Spleen (tissue), 11 donors: ENCODE measurements around the gene PLXNB2. TPM values are rescaled to one million over a fixed set of nuclear protein-coding genes. Genes with fewer than 3 reads are reported as not detected.

Source experiments
- DNase-seq: peaks from one replicate; pipeline ENCODE4 v3.0.0-alpha.2; 2020
- H3K27ac ChIP-seq, 8 donors: fragments of 200-600 bp; sonication (generic) in 7 of 8; 1 replicate in 4 of 8; 2 replicates in 4 of 8; pipeline versions ENCODE4 v1.5.0 to v1.8.0; 2016 to 2021; ENCODE audit warnings: inconsistent platforms in 4 of 8, mild to moderate bottlenecking in 4 of 8, moderate library complexity in 1 of 8
- H3K27me3 ChIP-seq, 7 donors: fragments of 200-600 bp; sonication (generic) in 6 of 7; replicated peaks in 1 of 7; 1 replicate in 4 of 7; 2 replicates in 3 of 7; pipeline versions ENCODE4 v1.5.0 to v1.8.0; 2016 to 2021; ENCODE audit warnings: inconsistent platforms in 3 of 7, mild to moderate bottlenecking in 1 of 7
- H3K36me3 ChIP-seq, 6 donors: fragments of 200-600 bp; sonication (generic) in 5 of 6; 1 replicate in 4 of 6; 2 replicates in 2 of 6; pipeline versions ENCODE4 v1.5.0 to v1.8.0; 2016 to 2021; ENCODE audit warnings: inconsistent platforms in 2 of 6
- H3K4me1 ChIP-seq, 6 donors: fragments of 200-600 bp; sonication (generic) in 5 of 6; 1 replicate in 3 of 6; 2 replicates in 3 of 6; pipeline versions ENCODE4 v1.5.0 to v1.8.0; 2016 to 2021; ENCODE audit warnings: inconsistent platforms in 3 of 6
- H3K4me3 ChIP-seq, 8 donors: fragments of 200-600 bp; sonication (generic) in 7 of 8; 1 replicate in 4 of 8; 2 replicates in 4 of 8; pipeline versions ENCODE4 v1.5.0 to v1.8.0; 2016 to 2021; ENCODE audit warnings: inconsistent platforms in 4 of 8, mild to moderate bottlenecking in 4 of 8, moderate library complexity in 2 of 8
- H3K9me3 ChIP-seq, 8 donors: fragments of 200-600 bp; sonication (generic) in 7 of 8; 1 replicate in 4 of 8; 2 replicates in 4 of 8; pipeline versions ENCODE4 v1.5.0 to v1.8.0; 2016 to 2021; ENCODE audit warnings: inconsistent platforms in 4 of 8
- CTCF ChIP-seq, 11 experiments: fragments of 200-600 bp in 7 of 11; fragments of 450-650 bp in 4 of 11; sonication (generic) in 4 of 11; IDR thresholded peaks in 8 of 11; conservative IDR thresholded peaks in 3 of 11; 1 replicate in 7 of 11; 2 replicates in 4 of 11; pipeline versions ENCODE4 v1.4.0 to v1.8.0; 2016 to 2021; ENCODE audit warnings: antibody characterized with exemption in 11 of 11, inconsistent platforms in 4 of 11, mild to moderate bottlenecking in 1 of 11
- POLR2A ChIP-seq, 3 donors: fragments of 450-650 bp; IDR thresholded peaks; one replicate each; pipeline ENCODE4 v1.5.1; 2017; ENCODE audit warnings: antibody characterized with exemption in 3 of 3, mild to moderate bottlenecking in 1 of 3
- POLR2AphosphoS5 ChIP-seq, 3 donors: sonication (generic); formaldehyde crosslinking; IDR thresholded peaks; one replicate each; pipeline ENCODE4 v1.5.1; 2017; ENCODE audit warnings: antibody characterized with exemption in 3 of 3
- WGBS, 5 donors: extraction: QIAGEN DNeasy Blood & Tissue Kit in 3 of 5; methylation state at CpG; one replicate each; pipeline versions ENCODE4 v1.1.5 to v1.1.7; 2013 to 2018; 5-methylcytosine and 5-hydroxymethylcytosine counted together
- intact Hi-C: fragments of 100-400 bp; cut with DNase I; formaldehyde crosslinking; loops from one replicate; pipeline ENCODE4 v1.15.0; 2023; ENCODE audit warnings: low total_unique reads
- polyA plus RNA-seq, 3 donors: library from polyadenylated mRNA; stranded (reverse); fragments of 200-250 nt; gene quantifications; one replicate each; pipeline ENCODE4 v1.2.1, GENCODE V29; 2013
- total RNA-seq, 7 donors: library from RNA; depleted of rRNA in 3 of 7; stranded (reverse); fragments of >200 nt in 3 of 7; fragmentation: NEBNext Ultra II Directional in 4 of 7; extraction: Animal tissue kit (Norgen Biotek cat#: 25700) in 4 of 7; gene quantifications; one replicate each; pipeline versions ENCODE4 v1.1.0 to v1.2.1, GENCODE V29; 2016 to 2021
- donor health status: healthy with polysubstance abuse.
- donor health status: DM: no; HTN: no; CAD: no; lungs with moderate emphysema.
- donor health status: DM: no; HTN: no; CAD: no.
- donor health status: Bipolar disorder and iron deficiency.
- donor health status: healthy.
- donor health status: DM: no; HTN: no; CAD: no.
- donor health status: DM: yes; HTN: yes; CAD: no.

PLXNB2 gene
- total and polyA plus RNA-seq, 10 donors, result 41.9 to 382 (median 242) TPM

- H3K4me3 ChIP-seq, result no peak overlapping the region
- WGBS, 5 donors, result 86 to 93% (median 91%) methylated on average over 20 to 47 of the region's 47 CpGs
- no peak for DNase-seq
- H3K36me3 ChIP-seq, result peaks cover 0 to 97% (median 74%) of the 10 kb centered on the region in 6 donors
- peak overlapping the region in 1 of 8 donors; percentile 62 for H3K27ac ChIP-seq
- no peaks in the 10 kb centered on the region for H3K27me3 ChIP-seq
- TF ChIP-seq POLR2A (IDR thresholded peaks at IDR 0.05) (no peak), POLR2AphosphoS5 (IDR thresholded peaks at IDR 0.05) (peak in 2 of 3 donors; percentile 9 to 42), CTCF (IDR thresholded peaks at IDR 0.05 in 8 of 11, conservative IDR thresholded peaks at IDR 0.05 in 3 of 11) (no peak)
- H3K4me1 ChIP-seq, result peaks cover 0 to 47% (median 26%) of the 10 kb centered on the region in 6 donors
- intact Hi-C loops, result no loop called here
- H3K9me3 ChIP-seq, result no peaks in the 10 kb centered on the region
Observed at GRCh38 chr22:50280708-50281383, 26.6 kb downstream of the PLXNB2 start.

DNA sequence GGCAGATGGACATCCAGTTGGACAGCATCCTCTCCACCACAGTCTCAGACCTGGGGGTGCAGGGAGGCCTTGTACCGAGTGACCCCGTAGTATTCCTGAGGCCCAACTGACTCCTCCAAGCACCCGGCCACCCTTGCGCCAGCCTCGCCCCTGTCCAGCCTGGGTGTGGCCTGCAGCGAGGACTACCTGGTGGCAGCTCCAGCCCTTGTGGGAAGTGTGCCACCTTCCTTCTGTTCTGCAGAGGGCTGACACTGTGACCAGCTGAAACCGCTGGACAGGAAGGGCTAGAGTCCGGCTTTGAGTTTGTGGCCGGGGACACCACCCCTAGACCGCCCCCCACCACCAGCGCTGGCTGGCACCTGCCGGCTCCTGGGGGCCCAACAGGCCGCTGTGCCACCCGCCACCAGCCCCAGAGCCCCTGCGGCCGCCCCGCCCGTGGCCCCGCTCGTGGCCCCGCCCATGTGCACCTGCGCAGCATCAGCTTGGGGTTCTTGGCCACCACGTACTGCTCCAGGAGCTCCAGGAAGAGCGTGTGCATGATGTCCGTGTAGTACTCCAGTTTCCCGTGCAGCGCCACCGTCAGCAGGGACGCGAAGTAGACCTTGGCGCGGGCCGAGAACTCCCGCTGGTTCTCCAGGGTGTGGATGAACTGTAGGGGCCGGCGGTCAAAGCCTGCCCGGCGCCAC, 27.3 kb downstream of the PLXNB2 start:
- Histone ChIP-seq H3K4me1 (peaks cover 0 to 52% (median 30%) of the 10 kb centered on the region in 6 donors), H3K4me3 (no peak overlapping the region), H3K27me3 (no peaks in the 10 kb centered on the region), H3K9me3 (no peaks in the 10 kb centered on the region), H3K27ac (peak overlapping the region in 1 of 8 donors; percentile 30), H3K36me3 (peaks cover 0 to 99% (median 77%) of the 10 kb centered on the region in 6 donors)
- DNase-seq, result no peak
- TF ChIP-seq POLR2A (IDR thresholded peaks at IDR 0.05), result no peak
- no peak for TF ChIP-seq CTCF (IDR thresholded peaks at IDR 0.05 in 8 of 11, conservative IDR thresholded peaks at IDR 0.05 in 3 of 11)
- TF ChIP-seq POLR2AphosphoS5 (IDR thresholded peaks at IDR 0.05), result peak in 1 of 3 donors; percentile 27
- WGBS, 5 donors, result 88 to 97% (median 93%) methylated on average over 22 to 38 of the region's 38 CpGs
- intact Hi-C loops, result no loop called here

GRCh38 chr22:50278956-50279619, 28.4 kb downstream of the PLXNB2 start:
- peak in 2 of 3 donors; percentile 6 to 38 for TF ChIP-seq POLR2AphosphoS5 (IDR thresholded peaks at IDR 0.05)
- TF ChIP-seq CTCF (IDR thresholded peaks at IDR 0.05 in 8 of 11, conservative IDR thresholded peaks at IDR 0.05 in 3 of 11), result no peak
- Histone ChIP-seq H3K36me3 (peaks cover 0 to 97% (median 77%) of the 10 kb centered on the region in 6 donors), H3K27me3 (no peaks in the 10 kb centered on the region), H3K4me1 (peaks cover 0 to 57% (median 35%) of the 10 kb centered on the region in 6 donors), H3K9me3 (no peaks in the 10 kb centered on the region), H3K4me3 (no peak overlapping the region), H3K27ac (no peak overlapping the region)
- intact Hi-C loops, result no loop called here
- WGBS, 5 donors, result 88 to 93% (median 91%) methylated on average over 22 to 30 of the region's 30 CpGs
- DNase-seq, result no peak

- 87 to 96% (median 92%) methylated on average over 16 to 21 of the region's 21 CpGs for WGBS, 5 donors
- Histone ChIP-seq H3K9me3 (no peaks in the 10 kb centered on the region), H3K4me3 (no peak overlapping the region), H3K36me3 (peaks cover 0 to 94% (median 75%) of the 10 kb centered on the region in 6 donors), H3K27me3 (no peaks in the 10 kb centered on the region), H3K4me1 (peaks cover 0 to 57% (median 34%) of the 10 kb centered on the region in 6 donors), H3K27ac (no peak overlapping the region)
- TF ChIP-seq POLR2AphosphoS5 (IDR thresholded peaks at IDR 0.05), result peak in 2 of 3 donors; percentile 7 to 11
- TF ChIP-seq CTCF (IDR thresholded peaks at IDR 0.05 in 8 of 11, conservative IDR thresholded peaks at IDR 0.05 in 3 of 11), result no peak
- TF ChIP-seq POLR2A (IDR thresholded peaks at IDR 0.05), result no peak
- intact Hi-C loops, result no loop called here
- DNase-seq, result no peak
Observed at GRCh38 chr22:50278461-50278860, 29.0 kb downstream of the PLXNB2 start.
